T1000 (cell line): Measurements from ENCODE around the gene NBPF19.
"Not testable (repeated sequence)": the region's sequence is repeated elsewhere in the genome, so short reads cannot be mapped to it uniquely, and the experiment has no call there.

ENCODE experiments used
- DNase-seq: peaks from one replicate; lab custom pipeline; 2025; ENCODE audit warnings: mixed read lengths; lab: John Stamatoyannopoulos, UW

The NBPF19 gene, protein sequence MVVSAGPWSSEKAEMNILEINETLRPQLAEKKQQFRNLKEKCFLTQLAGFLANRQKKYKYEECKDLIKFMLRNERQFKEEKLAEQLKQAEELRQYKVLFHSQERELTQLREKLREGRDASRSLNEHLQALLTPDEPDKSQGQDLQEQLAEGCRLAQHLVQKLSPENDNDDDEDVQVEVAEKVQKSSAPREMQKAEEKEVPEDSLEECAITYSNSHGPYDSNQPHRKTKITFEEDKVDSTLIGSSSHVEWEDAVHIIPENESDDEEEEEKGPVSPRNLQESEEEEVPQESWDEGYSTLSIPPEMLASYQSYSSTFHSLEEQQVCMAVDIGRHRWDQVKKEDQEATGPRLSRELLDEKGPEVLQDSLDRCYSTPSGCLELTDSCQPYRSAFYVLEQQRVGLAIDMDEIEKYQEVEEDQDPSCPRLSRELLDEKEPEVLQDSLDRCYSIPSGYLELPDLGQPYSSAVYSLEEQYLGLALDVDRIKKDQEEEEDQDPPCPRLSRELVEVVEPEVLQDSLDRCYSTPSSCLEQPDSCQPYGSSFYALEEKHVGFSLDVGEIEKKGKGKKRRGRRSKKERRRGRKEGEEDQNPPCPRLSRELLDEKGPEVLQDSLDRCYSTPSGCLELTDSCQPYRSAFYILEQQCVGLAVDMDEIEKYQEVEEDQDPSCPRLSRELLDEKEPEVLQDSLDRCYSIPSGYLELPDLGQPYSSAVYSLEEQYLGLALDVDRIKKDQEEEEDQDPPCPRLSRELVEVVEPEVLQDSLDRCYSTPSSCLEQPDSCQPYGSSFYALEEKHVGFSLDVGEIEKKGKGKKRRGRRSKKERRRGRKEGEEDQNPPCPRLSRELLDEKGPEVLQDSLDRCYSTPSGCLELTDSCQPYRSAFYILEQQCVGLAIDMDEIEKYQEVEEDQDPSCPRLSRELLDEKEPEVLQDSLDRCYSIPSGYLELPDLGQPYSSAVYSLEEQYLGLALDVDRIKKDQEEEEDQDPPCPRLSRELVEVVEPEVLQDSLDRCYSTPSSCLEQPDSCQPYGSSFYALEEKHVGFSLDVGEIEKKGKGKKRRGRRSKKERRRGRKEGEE (N-terminal part only)

DNA sequence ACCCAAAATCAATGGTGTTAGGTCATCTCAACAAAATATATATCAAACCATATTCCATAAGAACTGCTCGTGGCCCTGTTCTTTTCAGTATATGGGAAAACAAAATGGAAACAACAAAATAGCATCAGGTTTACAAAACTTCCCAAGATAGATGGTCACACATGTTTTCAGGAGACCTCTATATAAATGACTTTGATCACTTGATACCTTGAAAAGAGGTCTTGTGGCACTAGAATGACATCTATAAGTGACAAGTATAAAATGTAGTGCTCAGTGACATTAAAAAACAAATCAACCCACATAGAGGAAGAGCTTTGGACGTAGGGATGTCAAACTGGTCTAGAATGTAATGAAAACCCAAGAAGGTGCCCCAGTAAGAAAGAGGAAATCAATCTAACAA lies at the start of gene NBPF19:
Gene NBPF19 (plus strand): TSS at position 301 of the 400 bp plus-strand sequence. CDS start 888 bp downstream, outside the sequence.
- DNase-seq = not testable (repeated sequence)

DNA sequence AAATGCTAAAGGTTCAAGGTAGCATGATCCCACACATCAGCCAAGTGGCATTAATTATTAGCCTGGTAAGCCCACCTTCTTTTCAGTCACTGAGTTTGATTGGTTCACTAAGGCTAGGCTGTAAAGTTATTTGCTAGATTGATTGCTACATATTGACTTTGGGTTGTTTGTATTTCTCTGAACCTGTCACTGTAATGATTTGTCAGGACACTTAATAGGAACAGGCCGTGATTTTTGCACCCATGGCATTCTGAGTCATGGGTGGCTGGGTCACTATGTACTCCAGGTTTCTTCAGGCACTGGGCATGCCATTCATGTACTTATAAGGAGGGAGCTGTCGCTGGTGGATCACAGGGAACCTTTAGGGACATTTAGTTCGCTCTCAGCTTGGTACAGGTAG lies 46.5 kb upstream of the NBPF19 start:
- DNase-seq = not testable (repeated sequence)

DNA sequence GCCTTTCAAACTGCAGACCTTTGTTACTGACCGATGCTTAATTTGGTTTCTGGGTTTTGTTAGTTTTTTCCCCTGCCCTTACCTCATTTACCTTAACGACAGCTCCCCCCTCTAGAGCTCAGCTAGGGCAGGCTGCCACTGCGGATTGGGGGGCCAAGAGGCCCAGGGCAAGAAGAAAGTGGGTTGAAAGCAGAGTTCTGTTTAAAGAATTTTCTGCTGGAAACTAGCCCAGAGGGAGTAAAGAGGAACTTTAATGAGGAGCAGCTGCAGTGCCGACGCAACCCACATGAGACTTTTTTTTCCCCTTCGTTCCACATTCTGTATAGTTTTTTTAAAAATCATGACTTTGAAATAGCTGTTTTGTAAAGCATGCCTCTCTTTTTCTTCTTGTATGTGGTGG lies 29.4 kb upstream of the NBPF19 start:
- DNase-seq = not testable (repeated sequence)

DNA sequence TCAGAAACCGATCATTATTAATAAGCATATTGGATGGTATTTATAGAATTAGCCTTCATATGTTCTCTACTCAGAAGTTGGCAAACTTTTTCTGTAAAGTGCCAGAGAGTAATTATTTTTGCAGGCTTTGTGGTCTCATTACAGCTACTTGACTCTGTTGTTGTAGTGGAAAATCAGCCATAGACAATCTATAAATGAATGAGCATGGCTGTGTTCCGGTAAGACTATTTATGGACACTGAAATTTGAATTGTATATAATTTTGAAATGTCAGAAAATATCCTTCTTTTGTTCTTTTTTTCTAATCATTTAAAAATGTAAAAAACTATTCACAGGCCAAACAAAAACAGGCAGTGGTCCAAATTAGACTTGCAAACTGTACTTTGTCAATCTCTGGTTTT lies 22.6 kb upstream of the NBPF19 start:
- not testable (repeated sequence) for DNase-seq

DNA sequence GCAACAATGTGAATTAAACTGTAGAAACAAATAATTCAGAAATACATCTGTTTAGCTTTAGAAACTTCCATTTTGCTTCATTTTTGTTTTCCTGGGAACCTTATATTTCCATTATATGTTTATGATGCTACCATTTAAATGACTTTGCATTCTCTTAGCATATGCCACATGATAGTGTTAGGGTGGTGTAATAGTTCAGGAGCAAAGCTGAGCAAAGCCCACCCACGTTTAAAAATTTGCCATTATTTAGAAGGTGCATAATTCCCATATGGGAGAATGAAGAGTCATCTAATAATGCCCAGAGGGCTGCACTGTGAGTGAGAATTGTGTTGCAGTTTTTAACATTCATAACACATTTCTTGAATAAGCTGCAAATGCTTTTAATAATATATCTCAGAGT lies 22.2 kb upstream of the NBPF19 start:
- DNase-seq = not testable (repeated sequence)

GRCh38 chr1:149558350-149558825 lies 83.5 kb downstream of the NBPF19 start:
- not testable (repeated sequence) for DNase-seq

DNA sequence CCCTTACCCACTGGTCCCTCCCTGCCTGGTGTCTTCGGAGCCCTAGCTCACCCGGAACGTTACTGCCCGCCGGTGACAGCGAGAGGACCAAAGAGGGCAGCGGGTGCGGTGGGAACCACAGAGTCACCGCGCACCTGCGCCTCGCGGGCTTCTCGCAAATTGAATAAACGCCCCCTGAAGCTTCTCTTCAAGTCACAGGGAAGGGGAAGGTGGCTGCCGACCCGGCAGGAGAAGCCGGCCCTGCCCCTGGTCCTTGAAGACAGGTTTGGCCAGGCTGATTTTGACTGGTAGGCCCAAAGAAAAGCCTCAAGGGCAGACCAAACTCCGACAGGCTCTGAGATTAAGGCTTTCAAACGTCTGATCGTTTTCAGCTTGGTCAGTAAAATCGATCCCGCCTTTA lies 87.0 kb downstream of the NBPF19 start:
- DNase-seq = not testable (repeated sequence)

GRCh38 chr1:149565485-149565884 lies 90.6 kb downstream of the NBPF19 start:
- not testable (repeated sequence) for DNase-seq

DNA sequence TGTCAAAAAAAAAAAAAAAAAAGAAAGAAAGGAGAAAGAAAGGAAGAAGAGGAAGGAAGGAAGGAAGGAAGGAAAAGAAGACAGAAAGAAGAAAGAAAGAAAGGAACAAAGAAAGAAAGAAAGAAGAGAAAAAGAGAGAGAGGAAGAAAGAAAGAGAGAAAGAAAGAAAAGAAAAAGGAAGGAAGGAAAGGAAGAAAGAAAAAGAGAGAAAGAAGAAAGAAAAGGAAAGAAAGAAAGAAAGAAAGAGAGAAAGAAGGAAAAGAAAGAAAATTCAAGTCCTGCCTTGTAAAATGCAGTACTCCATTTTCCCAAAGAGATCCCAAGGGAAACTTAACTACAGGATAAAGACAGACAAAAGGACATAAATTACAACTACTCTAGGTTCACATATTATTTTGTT lies 97.9 kb downstream of the NBPF19 start:
- not testable (repeated sequence) for DNase-seq

- not testable (repeated sequence) for DNase-seq
Observed at GRCh38 chr1:149585592-149585991, 110.7 kb downstream of the NBPF19 start.
